ENCODE results near the gene MTMR1.

DNA sequence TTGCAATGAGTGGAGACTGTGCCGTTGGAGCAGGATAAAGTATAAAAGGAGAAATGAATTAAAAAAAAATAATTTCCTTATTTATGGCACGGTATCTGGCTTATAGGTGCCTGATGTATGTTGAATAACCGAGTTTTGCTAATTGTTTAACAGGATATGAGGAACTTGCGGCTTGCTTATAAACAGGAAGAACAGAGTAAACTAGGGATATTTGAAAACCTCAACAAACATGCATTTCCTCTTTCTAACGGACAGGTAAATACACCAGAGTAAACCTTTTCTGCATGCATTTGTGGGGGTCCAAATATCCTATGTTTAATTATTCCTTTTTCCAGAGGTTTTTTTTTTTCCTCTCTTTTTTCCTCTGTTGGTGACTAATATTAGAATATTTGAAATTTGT is 36.8 kb downstream of the MTMR1 start:
- TF ChIP-seq, protein P1, sequence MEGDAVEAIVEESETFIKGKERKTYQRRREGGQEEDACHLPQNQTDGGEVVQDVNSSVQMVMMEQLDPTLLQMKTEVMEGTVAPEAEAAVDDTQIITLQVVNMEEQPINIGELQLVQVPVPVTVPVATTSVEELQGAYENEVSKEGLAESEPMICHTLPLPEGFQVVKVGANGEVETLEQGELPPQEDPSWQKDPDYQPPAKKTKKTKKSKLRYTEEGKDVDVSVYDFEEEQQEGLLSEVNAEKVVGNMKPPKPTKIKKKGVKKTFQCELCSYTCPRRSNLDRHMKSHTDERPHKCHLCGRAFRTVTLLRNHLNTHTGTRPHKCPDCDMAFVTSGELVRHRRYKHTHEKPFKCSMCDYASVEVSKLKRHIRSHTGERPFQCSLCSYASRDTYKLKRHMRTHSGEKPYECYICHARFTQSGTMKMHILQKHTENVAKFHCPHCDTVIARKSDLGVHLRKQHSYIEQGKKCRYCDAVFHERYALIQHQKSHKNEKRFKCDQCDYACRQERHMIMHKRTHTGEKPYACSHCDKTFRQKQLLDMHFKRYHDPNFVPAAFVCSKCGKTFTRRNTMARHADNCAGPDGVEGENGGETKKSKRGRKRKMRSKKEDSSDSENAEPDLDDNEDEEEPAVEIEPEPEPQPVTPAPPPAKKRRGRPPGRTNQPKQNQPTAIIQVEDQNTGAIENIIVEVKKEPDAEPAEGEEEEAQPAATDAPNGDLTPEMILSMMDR (IDR thresholded peaks at IDR 0.05): no peak
- TF ChIP-seq POLR2AphosphoS5 (IDR thresholded peaks at IDR 0.05): no peak

Measured in esophagus muscularis mucosa (tissue), 3 donors.